Choroid plexus epithelial cell (primary cell): ENCODE measurements around the gene TNFRSF13B.
"Not testable (repeated sequence)": the region's sequence is repeated elsewhere in the genome, so short reads cannot be mapped to it uniquely, and the experiment has no call there.

ENCODE experiments used
- DNase-seq: peaks from one replicate; pipeline ENCODE4 v3.0.0-alpha.2; 2010; ENCODE audit warnings: low read depth
- H3K4me3 ChIP-seq: 2 replicates; pipeline ENCODE4 v1.5.1; 2011; ENCODE audit warnings: low read depth, mild to moderate bottlenecking, control low read depth, low read length, moderate library complexity
- TF ChIP-seq, protein P1 (sequence below): conservative IDR thresholded peaks from 2 replicates; pipeline ENCODE4 v1.5.1; 2011; ENCODE audit warnings: low read depth, mild to moderate bottlenecking, control low read depth, inconsistent platforms, low read length, moderate library complexity

Gene TNFRSF13B

DNA sequence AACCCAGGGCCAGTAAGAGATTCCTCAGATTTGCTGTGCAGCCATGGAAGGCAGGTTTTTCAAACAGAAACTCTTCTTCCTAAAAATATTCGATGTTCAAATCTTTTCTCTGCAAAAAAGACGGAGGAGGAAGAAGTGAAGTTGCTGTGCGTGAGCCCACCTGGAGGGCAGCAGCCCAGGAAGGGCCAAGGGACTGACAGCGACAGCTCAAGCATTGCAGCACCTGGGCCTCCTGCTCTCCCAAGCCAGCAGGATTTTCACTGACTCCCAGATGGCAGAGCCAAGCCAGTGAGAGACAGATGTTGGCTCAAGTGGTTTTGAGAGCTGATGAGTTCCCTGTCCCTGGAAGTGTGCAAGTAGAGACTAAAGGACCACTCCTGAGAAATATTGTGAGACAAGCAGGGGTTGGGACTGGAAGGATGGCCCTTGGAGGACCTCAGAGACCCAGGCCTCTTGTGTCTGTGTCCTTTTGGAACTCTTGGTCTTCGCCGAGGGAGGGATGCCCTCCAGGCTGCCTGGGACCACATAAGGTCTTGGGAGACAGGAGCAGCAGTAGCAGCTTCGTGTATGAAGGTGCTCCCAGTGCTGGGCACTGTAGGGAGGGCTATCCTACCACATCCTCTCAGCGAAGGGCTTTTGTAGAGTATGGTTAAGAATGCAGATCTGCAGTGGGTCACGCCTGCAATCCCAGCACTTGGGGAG lies 29.3 kb upstream of the TNFRSF13B start:
- TF ChIP-seq, protein P1, sequence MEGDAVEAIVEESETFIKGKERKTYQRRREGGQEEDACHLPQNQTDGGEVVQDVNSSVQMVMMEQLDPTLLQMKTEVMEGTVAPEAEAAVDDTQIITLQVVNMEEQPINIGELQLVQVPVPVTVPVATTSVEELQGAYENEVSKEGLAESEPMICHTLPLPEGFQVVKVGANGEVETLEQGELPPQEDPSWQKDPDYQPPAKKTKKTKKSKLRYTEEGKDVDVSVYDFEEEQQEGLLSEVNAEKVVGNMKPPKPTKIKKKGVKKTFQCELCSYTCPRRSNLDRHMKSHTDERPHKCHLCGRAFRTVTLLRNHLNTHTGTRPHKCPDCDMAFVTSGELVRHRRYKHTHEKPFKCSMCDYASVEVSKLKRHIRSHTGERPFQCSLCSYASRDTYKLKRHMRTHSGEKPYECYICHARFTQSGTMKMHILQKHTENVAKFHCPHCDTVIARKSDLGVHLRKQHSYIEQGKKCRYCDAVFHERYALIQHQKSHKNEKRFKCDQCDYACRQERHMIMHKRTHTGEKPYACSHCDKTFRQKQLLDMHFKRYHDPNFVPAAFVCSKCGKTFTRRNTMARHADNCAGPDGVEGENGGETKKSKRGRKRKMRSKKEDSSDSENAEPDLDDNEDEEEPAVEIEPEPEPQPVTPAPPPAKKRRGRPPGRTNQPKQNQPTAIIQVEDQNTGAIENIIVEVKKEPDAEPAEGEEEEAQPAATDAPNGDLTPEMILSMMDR: no peak
- no peak for DNase-seq
- no peak overlapping the region for H3K4me3 ChIP-seq

DNA sequence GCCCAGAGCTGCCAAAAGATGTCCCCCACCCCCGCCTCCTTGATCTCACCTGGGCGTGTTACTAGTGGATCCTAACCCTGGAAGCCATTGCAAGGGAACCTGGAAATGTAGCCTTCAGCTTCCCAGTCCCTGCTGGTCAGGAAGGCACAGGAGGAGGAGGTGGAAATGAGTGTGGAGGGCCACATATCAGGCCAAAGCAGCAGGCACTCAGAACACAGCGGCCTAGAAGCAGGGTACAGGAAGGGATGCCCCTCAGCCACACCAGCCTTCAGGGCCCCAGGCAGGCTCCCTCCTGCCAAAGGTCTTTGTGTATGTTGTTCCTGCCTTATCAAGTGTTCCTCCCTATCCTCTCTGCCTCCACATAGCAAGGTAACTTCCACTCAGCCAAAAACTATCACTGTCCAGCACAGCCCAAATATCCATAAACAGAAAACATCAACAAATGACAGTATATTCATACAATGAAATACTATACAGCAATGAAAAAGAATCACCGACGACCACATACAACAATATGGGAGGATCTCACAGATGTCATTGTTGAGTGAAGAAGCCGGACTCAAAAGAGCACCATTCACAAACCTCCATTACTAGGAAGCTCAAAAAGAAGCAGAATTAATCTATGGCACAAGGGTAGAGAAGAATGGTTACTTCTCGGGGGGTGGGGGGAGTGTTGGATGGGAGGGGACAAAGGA lies 28.2 kb upstream of the TNFRSF13B start:
- H3K4me3 ChIP-seq: no peak overlapping the region
- no peak for DNase-seq
- TF ChIP-seq, protein P1: no peak

DNA sequence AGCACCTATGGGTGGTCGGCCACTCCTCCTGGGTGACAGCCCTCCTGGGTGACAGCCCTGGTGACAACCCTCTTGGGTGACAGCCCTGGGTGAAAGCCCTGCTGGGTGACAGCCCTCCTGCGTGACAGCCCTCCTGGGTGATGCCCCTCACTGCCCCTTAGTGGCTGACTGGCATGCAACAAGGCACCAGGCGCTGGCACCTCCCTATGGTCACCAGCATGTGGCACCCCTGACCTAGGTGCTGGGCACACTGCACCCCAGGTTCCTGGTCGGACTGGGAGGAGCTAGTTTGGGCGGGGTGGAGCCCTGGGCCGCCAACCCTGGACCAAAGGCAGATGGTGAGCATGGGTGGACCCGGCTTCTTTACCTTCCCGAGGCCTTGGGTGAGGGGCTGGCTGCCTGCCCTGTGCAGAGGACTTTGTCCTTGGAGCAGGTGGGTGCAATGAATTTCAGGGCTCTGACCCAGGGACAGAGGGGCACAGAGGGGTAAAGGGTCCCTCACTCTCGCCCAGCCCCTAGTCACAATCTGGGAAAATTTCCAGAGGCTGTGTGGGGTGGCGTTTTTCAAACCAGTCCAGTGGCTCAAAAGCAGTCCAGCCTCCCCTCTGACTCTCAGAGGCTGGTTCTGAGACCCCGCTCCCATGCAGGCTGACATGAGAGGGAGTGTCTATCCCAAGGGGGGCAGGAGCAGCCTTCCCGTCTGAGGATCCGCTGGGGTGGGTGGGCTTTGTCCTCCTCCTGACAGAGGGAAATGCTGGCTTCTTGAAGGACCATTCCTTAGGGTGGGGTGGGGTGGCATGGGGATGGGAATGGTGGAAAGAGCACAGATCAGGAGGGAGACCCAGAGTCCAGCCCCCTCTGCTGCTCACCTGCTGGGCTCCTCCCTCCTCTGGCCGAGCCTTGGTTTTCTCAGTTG lies 25.9 kb upstream of the TNFRSF13B start:
- no peak overlapping the region for H3K4me3 ChIP-seq
- TF ChIP-seq, protein P1: no peak
- no peak for DNase-seq

DNA sequence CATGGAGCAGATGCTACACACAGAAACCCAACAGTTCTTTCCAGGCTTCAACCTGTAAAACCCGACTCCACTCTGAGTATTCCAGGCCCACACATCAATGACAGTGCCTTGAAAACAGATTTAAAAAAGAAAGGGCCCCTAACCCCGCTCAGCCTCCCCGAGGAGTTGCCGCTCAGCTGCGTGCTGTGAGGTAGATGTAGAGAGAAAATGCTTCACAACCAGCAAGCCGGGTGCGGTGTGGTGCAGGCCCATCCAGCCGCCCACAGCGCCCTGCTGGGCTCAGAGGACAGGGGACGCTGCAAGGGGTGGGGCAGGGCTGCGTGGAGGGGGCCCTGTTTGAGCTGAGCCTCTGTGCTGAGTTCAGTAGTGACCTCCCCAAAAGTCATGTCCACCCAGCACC lies 24.8 kb upstream of the TNFRSF13B start:
- not testable (repeated sequence) for H3K4me3 ChIP-seq, DNase-seq

DNA sequence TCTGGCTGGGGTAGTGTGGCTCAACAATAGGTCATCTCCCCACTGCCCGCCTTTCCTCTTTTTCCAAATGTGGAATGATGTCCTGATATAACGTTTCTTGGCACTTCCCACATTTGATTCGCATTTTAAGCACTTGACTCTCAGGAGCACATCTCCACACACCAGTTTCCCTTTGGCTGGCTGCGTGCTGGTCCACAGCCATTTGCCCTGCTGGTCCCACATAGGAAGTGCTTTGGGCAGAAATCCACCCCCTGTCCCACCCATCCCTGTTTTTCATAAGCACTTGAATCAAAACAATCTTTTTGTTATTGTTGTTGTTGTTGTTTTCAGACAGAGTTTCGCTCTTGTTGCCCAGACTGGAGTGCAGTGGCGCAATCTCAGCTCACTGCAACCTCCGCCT lies 24.0 kb upstream of the TNFRSF13B start:
- TF ChIP-seq, protein P1: no peak
- no peak for DNase-seq
- H3K4me3 ChIP-seq: no peak overlapping the region

DNA sequence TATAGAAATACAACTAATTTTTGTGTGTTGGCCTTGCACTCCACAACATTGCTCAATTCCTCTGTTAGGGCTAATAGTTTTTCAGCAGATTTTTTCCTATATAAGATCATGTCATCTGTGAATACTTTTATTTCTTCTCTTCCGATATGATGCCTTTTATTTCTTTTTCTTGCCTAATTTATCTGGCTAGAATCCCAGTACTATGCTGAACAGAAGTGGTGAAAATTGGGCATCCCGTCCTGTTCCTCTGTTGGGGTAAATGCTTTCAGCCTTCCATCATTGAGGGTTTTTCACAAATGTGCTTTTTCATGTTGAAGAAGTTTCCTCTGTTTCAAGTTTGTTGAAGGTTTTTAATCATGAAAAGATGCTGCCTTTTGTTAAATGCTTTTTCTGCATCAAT lies 22.7 kb upstream of the TNFRSF13B start:
- TF ChIP-seq, protein P1: no peak
- DNase-seq: no peak
- H3K4me3 ChIP-seq: no peak overlapping the region

DNA sequence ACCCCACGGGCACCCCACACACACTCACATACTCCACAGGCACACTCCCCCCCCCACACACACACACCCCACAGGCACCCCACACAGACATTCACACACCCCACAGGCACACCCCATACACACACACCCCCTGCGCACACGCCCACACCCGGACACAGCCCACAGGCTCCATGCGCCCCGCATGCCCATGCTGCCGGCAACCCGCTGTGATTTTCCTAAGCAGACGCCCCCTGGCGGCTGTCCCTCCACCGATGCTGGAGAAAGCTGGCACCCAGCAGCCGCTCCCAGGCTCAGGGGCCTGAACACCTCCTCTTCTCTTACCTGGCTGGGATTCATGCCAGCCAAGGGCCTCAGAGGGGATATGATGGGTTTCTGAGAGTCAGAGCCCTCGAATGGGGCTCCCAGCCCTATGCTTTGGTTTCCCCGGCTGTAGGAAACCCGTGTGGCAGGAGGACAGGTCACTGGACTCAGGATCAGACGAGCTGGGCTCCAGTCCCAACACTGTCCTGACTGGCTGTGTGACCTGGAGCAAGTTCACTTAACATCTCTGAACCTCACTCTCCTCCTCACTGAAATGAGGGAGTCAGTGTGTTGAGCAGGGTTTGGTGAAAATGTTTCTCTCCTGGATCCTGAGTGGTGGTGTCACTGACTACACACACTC lies 19.6 kb upstream of the TNFRSF13B start:
- TF ChIP-seq, protein P1: peak; percentile 88
- H3K4me3 ChIP-seq: no peak overlapping the region
- DNase-seq: peak; percentile 78
